H1 (cell line): ENCODE results near the gene PARD3. TPM values are rescaled to one million over a fixed set of nuclear protein-coding genes. Genes with fewer than 3 reads are reported as not detected.

Experiments used
- CHD2 ChIP-seq: IDR thresholded peaks from 2 replicates; pipeline ENCODE4 v1.6.1; 2012; ENCODE audit warnings: low read length, improper control_type of control experiment
- CHD7 ChIP-seq: fragments of 300-600 bp; sonication (generic); IDR thresholded peaks from 2 replicates; pipeline ENCODE4 v1.7.1; 2012; ENCODE audit warnings: low read length, moderate library complexity, mild to moderate bottlenecking, inconsistent platforms; ENCODE audit not compliant: insufficient replicate concordance
- KDM1A ChIP-seq: fragments of 200-600, 300-600 bp; sonication (generic); IDR thresholded peaks from 2 replicates; pipeline ENCODE4 v1.7.1; 2016; ENCODE audit warnings: mild to moderate bottlenecking, low read length, borderline replicate concordance
- KDM5A ChIP-seq: fragments of 200-600 bp; IDR thresholded peaks from 2 replicates; pipeline ENCODE4 v1.7.1; 2012; ENCODE audit warnings: mild to moderate bottlenecking, low read length, inconsistent platforms, mixed read lengths
- MAFK ChIP-seq: IDR thresholded peaks from 2 replicates; pipeline ENCODE4 v1.6.1; 2012; ENCODE audit warnings: low read depth, mild to moderate bottlenecking, improper control_type of control experiment, low read length
- RAD21 ChIP-seq, 2 experiments: IDR thresholded peaks in 1 of 2; conservative IDR thresholded peaks in 1 of 2; 2 replicates each; pipeline ENCODE4 v1.6.1; 2011; ENCODE audit warnings: low read depth in 2 of 2, low read length in 2 of 2, improper control_type of control experiment in 1 of 2, inconsistent platforms in 1 of 2, mild to moderate bottlenecking in 1 of 2, moderate library complexity in 1 of 2
- SIX5 ChIP-seq: IDR thresholded peaks from 2 replicates; pipeline ENCODE4 v1.6.1; 2011; ENCODE audit warnings: mild to moderate bottlenecking, low read depth, low read length
- SRF ChIP-seq: IDR thresholded peaks from 2 replicates; pipeline ENCODE4 v1.6.1; 2011; ENCODE audit warnings: mild to moderate bottlenecking, low read depth, low read length, moderate library complexity
- polyA plus RNA-seq, 7 experiments: library from polyadenylated mRNA; depleted of rRNA in 3 of 7; stranded (reverse) in 5 of 7; unstranded in 2 of 7; fragments of >200 nt in 5 of 7; fragments of 200-250 nt in 2 of 7; gene quantifications; 1 replicate in 5 of 7; 2 replicates in 1 of 7; 4 replicates in 1 of 7; pipeline versions ENCODE4 v1.2.1 to v1.2.3, GENCODE V29; 2011 to 2013; ENCODE audit warnings: missing spikeins in 2 of 7, mixed read lengths in 2 of 7
- total RNA-seq: library from RNA; stranded (reverse); fragmentation: NEBNext Ultra II Directional; extraction: Animal tissue kit (Norgen Biotek cat#: 25700); gene quantifications from 2 replicates; pipeline ENCODE4 v1.2.1, GENCODE V29; 2021
- TF ChIP-seq, protein P1 (sequence below): IDR thresholded peaks from 2 replicates; pipeline ENCODE4 v1.6.1; 2011; ENCODE audit warnings: low read length, improper control_type of control experiment

The PARD3 gene
- total and polyA plus RNA-seq, 2 of the 8 experiments (the other 6 are each of a cell fraction or from before 2014, with no cell fraction given), result 19.7 to 49.1 TPM

GRCh38 chr10:34667177-34667576 lies 147.9 kb downstream of the PARD3 start (continued):
- TF ChIP-seq CHD7 (no peak), RAD21 (IDR thresholded peaks at IDR 0.05 in 1 of 2, conservative IDR thresholded peaks at IDR 0.05 in 1 of 2; ENCODE audit: low read depth in 2 of 2, low read length in 2 of 2) (no peak), KDM1A (no peak), SIX5 (no peak), KDM5A (no peak), SRF (no peak), MAFK (no peak), CHD2 (no peak)
- TF ChIP-seq, protein P1, sequence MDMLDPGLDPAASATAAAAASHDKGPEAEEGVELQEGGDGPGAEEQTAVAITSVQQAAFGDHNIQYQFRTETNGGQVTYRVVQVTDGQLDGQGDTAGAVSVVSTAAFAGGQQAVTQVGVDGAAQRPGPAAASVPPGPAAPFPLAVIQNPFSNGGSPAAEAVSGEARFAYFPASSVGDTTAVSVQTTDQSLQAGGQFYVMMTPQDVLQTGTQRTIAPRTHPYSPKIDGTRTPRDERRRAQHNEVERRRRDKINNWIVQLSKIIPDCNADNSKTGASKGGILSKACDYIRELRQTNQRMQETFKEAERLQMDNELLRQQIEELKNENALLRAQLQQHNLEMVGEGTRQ, result no peak
